ENCODE data around the gene KIF17.
A peak's percentile ranks its signal among the peaks of the same experiment; 100 is the strongest.
"Not testable (repeated sequence)": the region's sequence is repeated elsewhere in the genome, so short reads cannot be mapped to it uniquely, and the experiment has no call there.

KIF17 gene

GRCh38 chr1:20685099-20685662 lies 32.6 kb downstream of the KIF17 start:
- DNase-seq: no peak

- no peak for DNase-seq
Measured at GRCh38 chr1:20684651-20685050, 33.2 kb downstream of the KIF17 start.

- DNase-seq: no peak
Measured at GRCh38 chr1:20684050-20684620, 33.7 kb downstream of the KIF17 start.

- DNase-seq: no peak
Measured at GRCh38 chr1:20683614-20684013, 34.2 kb downstream of the KIF17 start.

GRCh38 chr1:20682571-20683236 lies 35.1 kb downstream of the KIF17 start:
- DNase-seq: no peak

- DNase-seq: no peak
Measured at GRCh38 chr1:20681999-20682398, 35.8 kb downstream of the KIF17 start.

- no peak for DNase-seq
Measured at GRCh38 chr1:20680269-20680668, 37.5 kb downstream of the KIF17 start.

- no peak for DNase-seq
Measured at GRCh38 chr1:20678599-20678998, 39.2 kb downstream of the KIF17 start.

- DNase-seq: not testable (repeated sequence)
Measured at GRCh38 chr1:20673626-20674025, 44.2 kb downstream of the KIF17 start.

- no peak for DNase-seq
Measured at GRCh38 chr1:20672265-20672632, 45.6 kb downstream of the KIF17 start.

- no peak for DNase-seq
Measured at GRCh38 chr1:20670936-20671335, 46.9 kb downstream of the KIF17 start.

GRCh38 chr1:20668581-20668980 lies 49.2 kb downstream of the KIF17 start:
- DNase-seq: no peak

GRCh38 chr1:20666804-20667203 lies 51.0 kb downstream of the KIF17 start:
- DNase-seq: no peak

- DNase-seq: no peak
Measured at GRCh38 chr1:20666146-20666545, 51.7 kb downstream of the KIF17 start.

- no peak for DNase-seq
Measured at GRCh38 chr1:20665726-20666125, 52.1 kb downstream of the KIF17 start.

GRCh38 chr1:20663969-20664715 lies 53.7 kb downstream of the KIF17 start:
- DNase-seq: no peak

- no peak for DNase-seq
Measured at GRCh38 chr1:20663365-20663764, 54.4 kb downstream of the KIF17 start.

- DNase-seq: no peak
Measured at GRCh38 chr1:20662110-20662475, 55.7 kb downstream of the KIF17 start.

GRCh38 chr1:20661207-20662109 lies 56.3 kb downstream of the KIF17 start, which contains the start of gene DDOST:
Gene DDOST (minus strand): TSS chr1:20661369. CDS start chr1:20661350, 19 bp downstream.
- peak; percentile 90 for DNase-seq

GRCh38 chr1:20660847-20661206 lies 57.0 kb downstream of the KIF17 start:
- DNase-seq: no peak

- no peak for DNase-seq
Measured at GRCh38 chr1:20660363-20660762, 57.4 kb downstream of the KIF17 start.

GRCh38 chr1:20658166-20658915 lies 59.5 kb downstream of the KIF17 start:
- DNase-seq: no peak

All from NCI-H187 treated with DMSO at 0.1 percent for 48 hours (cell line).